Glutamatergic neuron (in vitro differentiated cells): ENCODE measurements around the gene STK32A. TPM values are rescaled to one million over a fixed set of nuclear protein-coding genes. Genes with fewer than 3 reads are reported as not detected.
A peak's percentile ranks its signal among the peaks of the same experiment; 100 is the strongest.

Experiments
- DNase-seq: peaks from one replicate; pipeline ENCODE4 v3.0.0; 2022
- H3K27ac Mint-ChIP-seq: one replicate; pipeline ENCODE4 v1.8.0; 2020; ENCODE audit warnings: mild to moderate bottlenecking, mixed read lengths, inconsistent platforms; ENCODE audit not compliant: unreplicated experiment
- H3K27me3 Mint-ChIP-seq: one replicate; pipeline ENCODE4 v1.8.0; 2020; ENCODE audit warnings: mild to moderate bottlenecking, moderate library complexity, mixed read lengths, inconsistent platforms; ENCODE audit not compliant: unreplicated experiment
- H3K36me3 Mint-ChIP-seq: one replicate; pipeline ENCODE4 v1.8.0; 2020; ENCODE audit warnings: mild to moderate bottlenecking, mixed read lengths, inconsistent platforms; ENCODE audit not compliant: unreplicated experiment
- H3K4me1 Mint-ChIP-seq: one replicate; pipeline ENCODE4 v1.8.0; 2020; ENCODE audit warnings: mild to moderate bottlenecking, low read depth, mixed read lengths, inconsistent platforms; ENCODE audit not compliant: unreplicated experiment
- H3K4me3 Mint-ChIP-seq: one replicate; pipeline ENCODE4 v1.8.0; 2020; ENCODE audit warnings: mild to moderate bottlenecking, mixed read lengths, inconsistent platforms; ENCODE audit not compliant: unreplicated experiment
- H3K9me3 Mint-ChIP-seq: one replicate; pipeline ENCODE4 v1.8.0; 2020; ENCODE audit warnings: mild to moderate bottlenecking, moderate library complexity, mixed read lengths, inconsistent platforms; ENCODE audit not compliant: unreplicated experiment
- total RNA-seq: library from RNA; stranded (reverse); fragmentation: NEBNext Ultra II Directional; extraction: Animal tissue kit (Norgen Biotek cat#: 25700); gene quantifications from one replicate; pipeline ENCODE4 v1.2.1, GENCODE V29; 2021; ENCODE audit not compliant: unreplicated experiment
- TF ChIP-seq, protein P1 (sequence below): fragments of 200-600 bp; sonication (generic); IDR thresholded peaks from one replicate; pipeline ENCODE4 v1.5.0; 2021; ENCODE audit not compliant: partially characterized antibody, unreplicated experiment

The STK32A gene
- total RNA-seq, 1 donor from 2014 or later: 3.2 TPM

DNA sequence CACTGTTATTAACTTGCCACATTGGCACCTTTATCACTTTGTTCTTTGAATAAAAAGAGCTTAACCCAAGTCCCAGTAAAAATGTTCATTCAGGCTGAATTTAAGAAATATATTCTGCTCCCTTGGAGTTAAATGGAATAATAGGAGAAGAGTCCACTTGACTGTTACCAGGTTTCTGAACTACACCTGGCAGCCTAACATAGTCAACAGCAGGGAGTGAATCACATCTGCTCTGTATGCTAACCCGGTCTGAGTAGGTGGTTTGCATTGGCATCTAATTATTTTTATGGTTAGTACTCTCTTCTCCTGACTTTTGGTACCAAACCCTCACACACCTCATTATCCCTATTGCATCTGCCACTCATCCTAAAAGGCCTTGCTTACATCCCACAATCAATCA, 86.7 kb downstream of the STK32A start:
- no peak for DNase-seq
- Mint-ChIP-seq H3K36me3 (no peaks in the 10 kb centered on the region), H3K27me3 (no peaks in the 10 kb centered on the region), H3K4me1 (no peaks in the 10 kb centered on the region), H3K4me3 (no peak overlapping the region), H3K9me3 (no peaks in the 10 kb centered on the region), H3K27ac (no peak overlapping the region)
- TF ChIP-seq, protein P1, sequence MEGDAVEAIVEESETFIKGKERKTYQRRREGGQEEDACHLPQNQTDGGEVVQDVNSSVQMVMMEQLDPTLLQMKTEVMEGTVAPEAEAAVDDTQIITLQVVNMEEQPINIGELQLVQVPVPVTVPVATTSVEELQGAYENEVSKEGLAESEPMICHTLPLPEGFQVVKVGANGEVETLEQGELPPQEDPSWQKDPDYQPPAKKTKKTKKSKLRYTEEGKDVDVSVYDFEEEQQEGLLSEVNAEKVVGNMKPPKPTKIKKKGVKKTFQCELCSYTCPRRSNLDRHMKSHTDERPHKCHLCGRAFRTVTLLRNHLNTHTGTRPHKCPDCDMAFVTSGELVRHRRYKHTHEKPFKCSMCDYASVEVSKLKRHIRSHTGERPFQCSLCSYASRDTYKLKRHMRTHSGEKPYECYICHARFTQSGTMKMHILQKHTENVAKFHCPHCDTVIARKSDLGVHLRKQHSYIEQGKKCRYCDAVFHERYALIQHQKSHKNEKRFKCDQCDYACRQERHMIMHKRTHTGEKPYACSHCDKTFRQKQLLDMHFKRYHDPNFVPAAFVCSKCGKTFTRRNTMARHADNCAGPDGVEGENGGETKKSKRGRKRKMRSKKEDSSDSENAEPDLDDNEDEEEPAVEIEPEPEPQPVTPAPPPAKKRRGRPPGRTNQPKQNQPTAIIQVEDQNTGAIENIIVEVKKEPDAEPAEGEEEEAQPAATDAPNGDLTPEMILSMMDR: no peak

DNA sequence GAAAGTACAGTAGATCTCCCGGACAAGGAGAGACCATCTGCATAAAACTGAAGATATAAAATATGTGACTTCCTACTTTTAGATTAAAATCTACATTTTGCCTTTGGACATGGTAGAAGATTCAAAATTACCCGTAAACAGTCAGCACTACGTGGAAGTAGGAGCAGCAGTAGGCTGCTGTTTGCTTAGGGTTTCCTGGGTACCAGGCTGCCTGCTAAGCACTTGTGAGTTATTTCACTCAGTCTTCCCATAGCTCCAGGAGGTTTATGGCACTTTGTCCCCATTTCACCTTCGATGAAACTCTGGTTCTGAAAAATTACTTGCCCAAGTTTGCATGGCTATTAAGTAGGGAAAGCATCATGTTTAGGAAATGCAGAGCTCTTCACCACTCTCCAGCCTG, 92.6 kb downstream of the STK32A start:
- H3K4me3 Mint-ChIP-seq: no peak overlapping the region
- H3K4me1 Mint-ChIP-seq: peaks cover under 1% of the 10 kb centered on the region
- H3K36me3 Mint-ChIP-seq: no peaks in the 10 kb centered on the region

DNA sequence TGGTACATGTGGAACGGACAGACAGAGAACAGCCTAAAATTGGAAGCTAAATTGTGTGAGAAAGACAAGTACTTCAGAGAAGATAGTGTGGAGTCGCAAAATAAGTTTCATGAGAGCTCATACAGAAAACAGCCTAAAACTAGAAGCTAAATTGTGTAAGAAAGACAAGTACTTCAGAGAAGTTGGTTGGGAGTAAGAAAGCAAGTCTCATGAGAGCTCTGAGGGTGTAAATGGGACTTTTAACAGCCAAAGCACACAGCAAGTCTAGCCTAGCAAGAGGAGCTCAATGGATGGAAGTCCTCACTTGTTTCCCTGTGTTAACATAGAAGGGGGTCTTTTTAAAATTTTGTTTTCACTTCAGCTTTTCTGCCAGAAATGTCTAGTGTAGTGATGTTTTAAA, 93.1 kb downstream of the STK32A start:
- H3K4me3 Mint-ChIP-seq: no peak overlapping the region
- peaks cover 2% of the 10 kb centered on the region for H3K27me3 Mint-ChIP-seq
- peaks cover 4% of the 10 kb centered on the region for H3K4me1 Mint-ChIP-seq
- H3K36me3 Mint-ChIP-seq: no peaks in the 10 kb centered on the region
- TF ChIP-seq, protein P1: no peak
- H3K27ac Mint-ChIP-seq: no peak overlapping the region
- DNase-seq: no peak
- H3K9me3 Mint-ChIP-seq: no peaks in the 10 kb centered on the region

More for the DNA sequence above, 92.6 kb downstream of the STK32A start:
- H3K27me3 Mint-ChIP-seq: peaks cover 2% of the 10 kb centered on the region
- TF ChIP-seq, protein P1: no peak
- H3K27ac Mint-ChIP-seq: no peak overlapping the region
- no peaks in the 10 kb centered on the region for H3K9me3 Mint-ChIP-seq
- DNase-seq: no peak

DNA sequence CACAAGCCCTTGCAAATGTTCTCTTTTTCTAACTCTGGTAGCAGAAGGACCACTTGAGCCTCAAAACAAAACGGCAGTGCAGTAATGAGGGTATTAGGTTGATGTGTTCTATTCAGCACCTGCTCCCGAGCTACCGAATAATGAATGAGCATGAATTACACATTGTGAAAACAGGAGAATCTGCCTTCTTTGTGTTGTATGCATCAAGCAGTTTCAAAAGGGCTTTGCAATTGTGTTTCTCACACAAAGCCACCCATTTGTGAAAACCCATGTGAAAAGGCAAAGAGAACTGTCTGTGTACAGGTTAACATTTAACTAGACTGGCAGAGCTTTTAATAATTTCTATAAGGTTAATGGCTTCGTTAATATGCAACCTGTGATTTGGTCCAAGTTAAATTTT, 97.8 kb downstream of the STK32A start:
- H3K9me3 Mint-ChIP-seq: no peaks in the 10 kb centered on the region
- H3K27ac Mint-ChIP-seq: peak overlapping the region; percentile 81
- TF ChIP-seq, protein P1: no peak
- H3K36me3 Mint-ChIP-seq: no peaks in the 10 kb centered on the region
- DNase-seq: no peak
- peaks cover 2% of the 10 kb centered on the region for H3K27me3 Mint-ChIP-seq
- H3K4me1 Mint-ChIP-seq: peaks cover 4% of the 10 kb centered on the region
- H3K4me3 Mint-ChIP-seq: no peak overlapping the region

DNA sequence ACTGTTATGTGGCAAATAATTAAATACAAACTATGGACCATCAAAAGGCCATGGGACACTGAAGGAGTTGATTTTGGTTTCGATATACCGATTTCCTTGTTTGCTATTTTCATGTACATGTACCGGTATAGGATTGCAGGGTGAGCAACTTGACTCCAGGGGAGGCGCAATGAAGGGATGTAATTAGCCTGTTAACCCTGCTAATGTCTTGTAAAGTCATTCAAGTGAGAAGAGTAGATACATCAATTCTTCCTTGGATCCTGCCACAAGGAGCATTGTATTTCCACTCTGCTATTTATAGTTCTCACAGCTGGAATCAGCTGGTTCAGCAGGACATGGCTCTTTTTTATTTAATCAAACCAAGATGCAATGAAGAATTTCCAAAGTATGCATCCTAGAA, 102.0 kb downstream of the STK32A start:
- H3K4me3 Mint-ChIP-seq: no peak overlapping the region
- no peaks in the 10 kb centered on the region for H3K9me3 Mint-ChIP-seq
- no peaks in the 10 kb centered on the region for H3K36me3 Mint-ChIP-seq
- peaks cover 4% of the 10 kb centered on the region for H3K4me1 Mint-ChIP-seq
- DNase-seq: no peak
- no peaks in the 10 kb centered on the region for H3K27me3 Mint-ChIP-seq
- TF ChIP-seq, protein P1: no peak
- H3K27ac Mint-ChIP-seq: no peak overlapping the region
